NCI-H128 (cell line): Measurements from ENCODE around the gene STAT5B.
"Not testable (repeated sequence)": the region's sequence is repeated elsewhere in the genome, so short reads cannot be mapped to it uniquely, and the experiment has no call there.

Experiments
- DNase-seq: peaks from one replicate; lab custom pipeline; 2025; ENCODE audit not compliant: unreplicated experiment; lab: John Stamatoyannopoulos, UW

The STAT5B gene

GRCh38 chr17:42270170-42270535 lies 6.0 kb downstream of the STAT5B start:
- no peak for DNase-seq

DNA sequence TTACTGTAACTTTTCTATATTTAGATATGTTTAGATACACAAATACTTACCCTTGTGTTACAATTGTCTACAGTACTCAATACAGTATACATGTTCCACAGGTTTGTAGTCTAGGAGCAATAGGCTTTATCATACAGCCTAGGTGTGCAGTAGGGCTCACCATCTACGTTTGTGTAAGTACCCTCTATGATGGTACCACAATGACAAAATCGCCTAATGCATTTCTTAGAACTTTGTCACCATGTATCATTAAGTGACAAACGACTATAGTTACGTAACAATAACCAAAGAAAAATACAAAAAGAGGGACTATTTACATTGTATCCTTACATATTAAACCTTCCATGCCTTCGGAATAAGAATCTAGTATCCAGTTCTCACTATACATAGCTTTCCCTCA lies 8.0 kb downstream of the STAT5B start:
- no peak for DNase-seq

DNA sequence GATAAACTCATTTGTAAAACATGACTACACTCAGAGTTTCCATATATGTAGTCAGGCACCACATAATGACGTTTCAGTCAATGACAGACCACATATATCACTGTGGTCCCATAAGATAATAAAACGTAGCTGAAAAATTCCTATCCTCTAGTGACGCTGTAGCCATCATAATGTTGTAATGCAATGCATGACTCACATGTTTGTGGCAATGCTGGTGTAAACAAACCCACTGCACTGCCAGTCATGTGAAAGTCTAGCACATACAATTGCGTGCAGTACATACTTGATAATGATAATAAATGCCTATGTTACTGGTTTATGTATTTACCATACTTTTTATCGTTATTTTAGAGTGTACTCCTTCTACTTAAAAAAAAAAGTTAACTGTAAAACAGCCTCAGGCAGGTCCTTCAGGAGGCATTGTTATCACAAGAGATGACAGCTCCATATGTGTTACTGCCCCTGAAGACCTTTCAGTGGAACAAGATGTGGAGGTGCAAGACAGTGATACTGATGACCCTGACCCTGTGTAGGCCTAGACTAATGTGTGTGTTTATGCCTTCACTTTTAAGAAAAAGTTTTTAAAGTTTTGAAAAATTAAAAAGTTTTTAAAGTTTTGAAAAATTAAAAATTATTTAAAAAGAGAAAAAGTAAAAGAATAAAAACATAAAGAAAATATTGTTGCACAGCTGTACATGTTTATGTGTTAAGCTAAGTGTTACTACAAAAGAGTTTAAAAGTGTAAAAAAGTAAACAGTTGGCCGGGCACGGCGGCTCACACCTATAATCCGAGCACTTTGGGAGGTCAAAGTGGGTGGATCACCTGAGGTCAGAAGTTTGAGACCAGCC lies 9.0 kb downstream of the STAT5B start:
- DNase-seq, result no peak

- DNase-seq, result no peak
Measured at GRCh38 chr17:42266462-42266861, 9.7 kb downstream of the STAT5B start.

DNA sequence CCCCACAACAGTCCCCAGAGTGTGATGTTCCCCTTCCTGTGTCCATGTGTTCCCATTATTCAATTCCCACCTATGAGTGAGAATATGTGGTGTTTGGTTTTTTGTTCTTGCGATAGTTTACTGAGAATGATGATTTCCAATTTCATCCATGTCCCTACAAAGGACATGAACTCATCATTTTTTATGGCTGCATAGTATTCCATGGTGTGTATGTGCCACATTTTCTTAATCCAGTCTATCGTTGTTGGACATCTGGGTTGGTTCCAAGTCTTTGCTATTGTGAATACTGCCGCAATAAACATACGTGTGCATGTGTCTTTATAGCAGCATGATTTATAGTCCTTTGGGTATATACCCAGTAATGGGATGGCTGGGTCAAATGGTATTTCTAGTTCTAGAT lies 11.8 kb downstream of the STAT5B start:
- DNase-seq, result not testable (repeated sequence)

- DNase-seq, result no peak
Measured at GRCh38 chr17:42260318-42260717, 15.9 kb downstream of the STAT5B start.

DNA sequence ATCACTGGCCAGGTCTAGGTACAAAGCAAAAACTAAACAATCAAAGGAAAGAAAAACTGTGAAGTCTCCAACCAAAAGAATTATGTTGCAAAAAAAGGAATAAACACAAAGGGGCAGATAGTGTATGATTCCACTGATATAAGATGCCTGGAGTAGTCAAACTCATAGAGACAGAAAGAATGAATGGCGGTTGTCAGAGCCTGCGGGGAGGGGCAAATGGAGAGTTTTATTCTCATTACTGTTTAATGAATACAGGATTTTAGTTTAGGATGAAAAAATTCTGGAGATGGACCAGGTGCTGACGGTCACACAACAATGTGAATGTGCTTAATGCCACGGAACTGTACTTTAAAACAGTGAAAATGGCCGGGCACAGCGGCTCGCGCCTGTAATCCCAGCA lies 20.7 kb downstream of the STAT5B start:
- DNase-seq, result no peak

GRCh38 chr17:42253578-42253977 lies 22.6 kb downstream of the STAT5B start:
- no peak for DNase-seq

- no peak for DNase-seq
Measured at GRCh38 chr17:42252597-42253550, 23.3 kb downstream of the STAT5B start.

DNA sequence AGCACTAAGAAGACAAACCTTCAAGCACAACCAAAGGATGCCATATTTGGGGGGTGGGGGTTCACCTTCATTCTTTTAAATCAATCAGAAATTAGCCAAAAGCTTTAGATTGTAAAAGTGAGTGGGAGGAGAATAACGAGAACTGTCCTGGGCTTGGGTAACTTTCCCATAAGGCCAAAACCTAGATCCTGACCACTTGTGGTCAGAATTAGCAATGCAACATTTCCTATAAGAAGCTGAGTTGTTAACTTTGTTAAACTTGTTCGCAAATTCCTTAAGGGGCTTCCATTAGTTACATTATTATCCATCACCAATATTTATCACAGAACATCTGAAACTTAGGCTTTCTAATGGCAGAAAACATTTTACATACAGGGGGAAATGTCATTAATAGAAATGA lies 25.1 kb downstream of the STAT5B start:
- no peak for DNase-seq

DNA sequence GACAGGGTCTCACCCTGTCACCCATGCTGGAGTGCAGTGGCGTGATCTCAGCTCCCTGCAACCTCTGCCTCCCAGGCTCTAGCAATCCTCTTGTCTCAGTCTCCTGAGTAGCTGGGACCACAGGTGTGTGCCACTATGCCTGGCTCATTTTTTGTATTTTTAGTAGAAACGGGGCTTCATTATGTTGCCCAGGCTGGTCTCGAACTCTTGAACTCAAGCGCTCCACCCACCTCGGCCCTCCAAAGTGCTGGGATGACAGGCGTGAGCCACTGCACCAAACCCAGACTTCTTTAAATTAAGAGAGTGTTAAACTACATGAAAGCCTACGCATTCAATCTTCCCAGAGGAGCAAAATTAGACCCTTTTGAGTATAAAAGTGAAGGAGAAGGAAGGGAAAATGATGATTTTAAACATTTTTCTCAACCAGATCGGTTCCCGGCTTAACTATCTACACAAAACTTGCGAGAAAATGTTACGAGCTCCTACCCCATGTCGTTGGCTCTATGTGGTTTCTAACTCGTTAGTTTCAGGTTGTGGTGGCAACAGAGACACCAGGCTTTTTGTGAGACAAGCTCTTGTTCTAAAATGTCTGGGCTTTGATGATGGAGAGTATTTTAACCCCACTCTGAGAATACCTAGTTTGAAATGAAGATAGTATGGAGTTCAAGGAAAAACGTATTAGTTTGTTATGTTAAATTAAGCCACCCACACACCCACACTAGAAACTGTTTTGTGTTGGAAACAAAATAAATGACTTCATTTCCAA lies 26.3 kb downstream of the STAT5B start:
- no peak for DNase-seq

DNA sequence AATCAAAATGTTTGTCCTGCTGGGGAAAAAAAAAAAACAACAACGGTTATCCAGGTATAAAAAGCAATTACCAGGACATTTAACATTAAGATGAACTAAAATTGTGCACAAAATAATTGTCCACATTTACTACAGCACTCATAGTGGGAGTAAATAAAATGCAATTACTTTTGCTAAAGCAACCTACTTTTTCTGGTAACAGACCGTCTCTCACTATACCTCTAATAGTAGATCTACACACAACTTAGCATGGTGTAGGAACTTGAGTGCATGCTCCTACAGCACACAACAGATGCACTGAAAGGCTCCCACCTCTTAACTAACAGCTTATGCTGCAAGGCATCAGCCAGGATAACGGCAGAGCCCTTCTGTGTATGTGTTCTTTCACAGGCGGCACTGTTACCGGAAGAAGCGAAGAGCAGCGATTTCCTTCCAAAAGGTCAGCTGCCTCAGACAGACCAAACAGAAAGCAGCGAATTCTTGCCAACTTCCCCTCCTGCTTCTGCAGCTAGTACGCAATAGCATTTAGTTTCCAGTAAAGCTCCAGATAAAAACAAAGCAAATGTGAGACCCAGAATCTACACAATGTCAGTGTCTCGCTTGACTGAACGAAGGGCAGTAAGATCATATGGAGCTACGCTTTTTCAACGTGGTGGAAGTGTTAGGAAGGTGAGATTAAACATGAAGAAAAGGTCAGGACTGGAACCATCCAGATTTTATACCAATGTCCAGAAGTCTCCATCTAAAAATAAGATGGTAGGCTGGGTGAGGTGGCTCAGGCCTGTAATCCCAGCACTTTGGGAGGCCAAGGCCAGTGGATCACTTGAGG lies 27.6 kb downstream of the STAT5B start:
- no peak for DNase-seq

- no peak for DNase-seq
Measured at GRCh38 chr17:42247734-42248133, 28.5 kb downstream of the STAT5B start.

- no peak for DNase-seq
Measured at GRCh38 chr17:42246515-42246914, 29.7 kb downstream of the STAT5B start.

DNA sequence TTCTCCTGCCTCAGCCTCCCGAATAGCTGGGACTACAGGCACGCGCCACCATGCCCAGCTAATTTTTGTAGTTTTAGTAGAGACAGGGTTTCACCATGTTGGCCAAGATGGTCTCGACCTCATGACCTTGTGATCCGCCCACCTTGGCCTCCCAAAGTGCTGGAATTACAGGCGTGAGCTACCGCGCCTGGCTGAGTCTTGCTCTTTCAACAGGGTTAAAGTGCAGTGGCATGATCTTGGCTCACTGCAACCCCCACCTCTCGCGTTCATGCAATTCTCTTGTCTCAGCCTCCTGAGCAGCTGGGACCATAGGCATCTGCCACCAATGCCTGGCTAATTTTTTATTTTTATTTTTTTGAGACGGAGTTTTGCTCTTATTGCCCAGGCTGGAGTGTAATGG lies 31.0 kb downstream of the STAT5B start:
- not testable (repeated sequence) for DNase-seq

GRCh38 chr17:42244116-42244515 lies 32.1 kb downstream of the STAT5B start:
- not testable (repeated sequence) for DNase-seq

- DNase-seq, result no peak
Measured at GRCh38 chr17:42243493-42243982, 32.7 kb downstream of the STAT5B start.

GRCh38 chr17:42241871-42242270 lies 34.3 kb downstream of the STAT5B start:
- DNase-seq, result no peak

GRCh38 chr17:42240863-42241262 lies 35.3 kb downstream of the STAT5B start:
- not testable (repeated sequence) for DNase-seq

DNA sequence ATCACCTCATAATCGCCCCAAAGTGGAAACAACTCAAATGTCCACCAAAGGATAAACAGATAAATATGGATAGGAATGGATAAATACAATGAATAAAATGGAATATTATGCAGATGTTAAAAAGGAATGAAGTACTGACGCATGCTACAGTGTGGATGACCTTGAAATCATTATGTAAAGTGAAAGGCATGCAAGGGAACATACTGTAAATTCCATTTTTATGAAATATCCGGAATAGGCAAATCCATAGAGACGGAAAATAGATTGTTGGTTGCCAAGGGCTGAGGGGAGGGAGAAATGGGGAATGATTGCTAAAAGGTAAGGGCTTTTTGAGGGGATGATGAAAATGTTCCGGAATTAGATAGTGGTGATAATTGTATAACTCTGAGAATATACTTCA lies 36.0 kb downstream of the STAT5B start:
- no peak for DNase-seq
